Inflammatory macrophage treated with lipopolysaccharide for 1 hour (primary cell): ENCODE measurements around the gene NOXO1.
A peak's percentile ranks its signal among the peaks of the same experiment; 100 is the strongest.

Source experiments
- DNase-seq, 2 donors: peaks; one replicate each; pipeline ENCODE4 v3.0.0-alpha.2; 2020 to 2022

Gene NOXO1

GRCh38 chr16:1997494-1998359, 16.5 kb upstream of the NOXO1 start:
- no peak for DNase-seq

DNA sequence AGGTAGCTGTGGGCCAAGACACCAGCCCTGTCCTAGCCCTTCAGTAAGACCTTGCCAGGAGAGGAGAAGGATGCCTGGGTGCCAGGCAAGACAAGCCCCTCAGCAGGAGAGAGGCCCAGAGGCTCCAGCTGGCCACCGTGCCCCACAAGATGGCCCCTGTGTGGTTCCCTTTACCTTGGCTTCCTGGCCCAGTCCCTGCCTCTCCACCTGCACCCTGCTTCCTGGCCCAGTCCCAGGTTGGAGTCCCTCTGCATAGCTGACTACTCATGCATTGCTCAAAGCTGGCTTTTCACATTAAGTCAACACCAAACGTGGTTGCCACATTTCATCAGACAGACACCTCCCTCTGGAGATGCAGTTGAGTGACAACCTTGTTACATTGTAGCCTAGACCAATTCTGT, 12.5 kb upstream of the NOXO1 start:
- DNase-seq = peak; percentile 54 to 65

GRCh38 chr16:1992704-1993317, 11.5 kb upstream of the NOXO1 start:
- no peak for DNase-seq

DNA sequence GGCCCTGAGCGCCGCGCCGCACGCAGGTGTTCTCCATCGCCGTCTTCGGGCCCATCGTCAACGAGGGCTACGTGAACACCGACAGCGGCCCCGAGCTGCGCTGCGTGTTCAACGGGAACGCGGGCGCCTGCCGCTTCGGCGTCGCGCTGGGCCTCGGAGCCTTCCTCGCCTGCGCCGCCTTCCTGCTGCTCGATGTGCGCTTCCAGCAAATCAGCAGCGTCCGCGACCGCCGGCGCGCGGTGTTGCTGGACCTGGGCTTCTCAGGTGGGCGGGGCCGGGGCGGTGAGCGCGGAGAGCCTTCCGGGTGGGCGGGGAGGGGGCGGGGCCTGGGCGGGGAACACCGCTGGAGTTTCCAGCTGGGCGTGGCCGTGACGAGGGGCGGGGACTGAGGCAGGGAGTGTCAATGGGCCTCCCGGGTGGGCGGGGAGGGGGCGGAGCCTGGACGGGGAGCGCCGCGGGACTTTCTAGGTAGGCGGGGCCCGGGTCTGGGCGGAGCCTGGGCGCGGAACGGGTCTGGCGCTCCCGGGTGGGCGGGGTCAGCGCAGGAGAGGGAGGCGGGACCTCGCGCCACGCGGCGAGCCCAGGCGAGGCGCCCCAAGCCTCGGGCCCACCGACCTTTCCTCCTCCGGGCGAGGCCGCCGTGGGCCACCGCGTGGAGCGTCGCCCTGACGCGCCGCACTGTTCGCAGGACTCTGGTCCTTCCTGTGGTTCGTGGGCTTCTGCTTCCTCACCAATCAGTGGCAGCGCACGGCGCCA, 10.9 kb upstream of the NOXO1 start:
- peak; percentile 93 to 99 for DNase-seq

DNA sequence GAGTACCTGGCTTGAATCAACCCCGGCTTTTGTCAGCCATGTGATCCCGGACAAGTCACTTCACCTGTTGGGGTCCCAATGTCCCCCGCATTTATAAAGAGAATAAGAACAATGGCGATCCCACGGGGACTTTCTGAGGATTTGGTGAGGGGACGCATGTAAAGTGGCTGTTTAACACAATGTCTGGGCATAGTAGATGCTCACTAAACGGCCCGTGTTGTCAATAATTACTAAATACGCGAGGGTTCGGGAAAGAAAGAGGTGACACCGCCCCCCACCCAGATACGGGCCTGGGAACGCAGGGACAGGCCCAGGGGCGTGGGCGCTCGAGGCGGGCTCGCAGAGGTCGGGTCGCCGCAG, 10.3 kb upstream of the NOXO1 start:
- no peak for DNase-seq

GRCh38 chr16:1991135-1991551, 9.9 kb upstream of the NOXO1 start:
- DNase-seq = peak in 1 of 2 donors; percentile 14

DNA sequence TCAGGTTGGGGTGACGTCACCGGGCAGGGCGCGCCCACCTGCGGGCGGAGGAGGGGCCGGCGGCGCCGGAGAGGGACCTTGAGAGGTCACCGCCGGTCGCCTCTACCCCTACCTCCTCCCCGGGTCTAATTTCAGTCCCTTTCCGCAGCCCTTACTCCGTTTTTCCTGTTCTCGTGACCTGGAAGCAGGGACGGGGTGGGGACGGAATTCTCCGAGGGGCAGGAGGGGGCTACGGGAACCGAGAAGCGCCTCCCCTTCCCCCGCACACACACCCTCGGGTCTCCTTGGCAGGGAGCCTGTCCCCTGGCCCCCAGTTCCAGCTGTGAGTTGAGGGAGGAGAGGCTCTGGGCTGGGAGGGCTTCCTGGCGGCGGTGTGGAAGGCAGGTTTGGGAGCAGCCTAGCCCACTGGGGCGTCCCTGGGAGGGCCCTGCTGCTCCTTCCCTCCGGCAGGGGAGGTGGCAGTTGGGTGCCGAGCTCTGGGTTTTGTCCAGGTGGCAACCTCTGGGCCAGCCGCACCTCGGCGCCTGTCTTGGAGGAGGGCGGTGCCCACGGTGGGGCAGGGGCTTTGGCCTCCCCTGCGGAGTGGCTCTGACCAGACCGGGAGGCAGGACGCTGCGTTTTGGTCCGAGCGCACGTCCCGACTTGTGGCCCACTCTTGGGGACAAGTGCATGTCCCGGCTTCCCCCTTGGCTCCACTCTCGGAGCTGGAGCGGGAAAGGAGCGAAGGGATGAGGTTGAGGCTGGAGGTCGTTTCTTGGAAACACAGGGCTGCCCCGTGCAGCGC, 9.3 kb upstream of the NOXO1 start:
- no peak for DNase-seq

DNA sequence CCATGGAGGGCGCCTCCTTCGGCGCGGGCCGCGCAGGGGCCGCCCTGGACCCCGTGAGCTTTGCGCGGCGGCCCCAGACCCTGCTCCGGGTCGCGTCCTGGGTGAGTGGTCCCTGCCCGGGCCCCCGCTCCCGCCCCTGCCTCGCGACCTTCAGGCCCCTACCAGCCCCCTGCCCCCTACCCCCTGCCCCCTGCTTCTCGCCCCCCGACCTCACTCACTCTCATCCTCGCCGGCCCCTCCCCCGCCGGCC, 8.8 kb upstream of the NOXO1 start:
- DNase-seq = no peak

DNA sequence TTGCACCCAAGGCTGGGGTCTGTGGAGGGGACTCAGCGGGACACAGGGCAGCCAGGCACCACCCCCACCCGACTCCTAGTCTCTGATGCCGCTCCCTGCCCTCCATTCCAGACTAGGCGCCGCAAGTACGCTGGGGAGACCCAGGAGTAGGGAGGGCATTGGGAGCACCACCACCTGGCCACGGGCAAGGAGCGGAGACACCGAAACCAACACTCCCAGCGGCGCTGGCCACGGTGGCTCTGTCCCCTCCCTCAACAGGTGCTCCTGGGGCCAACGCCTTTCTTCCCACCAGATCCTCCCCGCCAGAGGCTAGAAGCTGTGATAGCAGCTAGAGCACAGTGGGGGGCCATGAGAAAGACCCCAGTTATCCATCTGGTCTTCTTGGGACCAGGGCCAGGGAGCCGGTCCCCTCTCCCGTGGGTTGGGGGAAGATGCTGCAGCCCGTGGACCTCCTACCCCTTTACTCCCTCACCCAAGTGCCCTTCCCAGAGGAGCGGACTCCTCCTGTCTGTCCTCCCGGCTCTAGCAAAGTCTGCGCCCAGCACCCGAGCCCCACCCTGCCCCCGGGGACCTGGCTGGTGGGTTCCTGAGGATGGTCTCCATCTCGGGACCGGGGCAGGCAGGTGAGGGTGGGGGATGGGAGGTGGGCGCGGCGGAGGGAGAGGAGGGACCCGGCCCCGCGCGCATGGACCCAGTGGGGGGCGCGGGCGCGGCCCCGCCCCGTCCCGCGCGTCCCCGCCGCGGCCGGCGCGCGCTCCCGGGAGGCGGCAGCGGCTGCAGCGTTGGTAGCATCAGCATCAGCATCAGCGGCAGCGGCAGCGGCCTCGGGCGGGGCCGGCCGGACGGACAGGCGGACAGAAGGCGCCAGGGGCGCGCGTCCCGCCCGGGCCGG, 8.2 kb upstream of the NOXO1 start, which contains the start of gene SYNGR3:
Gene SYNGR3, plus strand, starts transcription at position 762 of the 892 bp plus-strand sequence. CDS start 133 bp downstream, outside the sequence.
- no peak for DNase-seq

DNA sequence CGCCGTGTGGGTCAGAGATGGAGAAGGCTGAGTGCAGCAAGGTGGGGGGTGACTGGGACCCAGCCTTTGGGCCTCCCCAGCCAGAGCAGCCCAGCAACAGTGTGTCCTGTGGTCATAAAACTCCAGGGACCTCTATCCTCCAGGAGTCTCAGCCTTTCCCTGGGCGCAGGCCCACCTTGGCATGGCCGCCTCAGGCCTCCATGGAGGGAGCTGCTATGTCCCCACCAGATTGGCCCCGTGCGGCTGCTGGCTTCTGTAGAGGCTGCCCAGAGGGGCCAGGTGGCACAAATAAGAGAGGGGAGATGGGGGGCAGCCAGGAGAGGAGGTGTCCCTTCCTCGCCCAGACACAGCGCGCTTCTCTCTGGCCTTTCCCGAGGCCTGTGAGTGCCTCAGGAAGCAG, 5.9 kb upstream of the NOXO1 start:
- no peak for DNase-seq

- no peak for DNase-seq
These were observed 4.3 kb upstream of the NOXO1 start for GRCh38 chr16:1985466-1986150.

DNA sequence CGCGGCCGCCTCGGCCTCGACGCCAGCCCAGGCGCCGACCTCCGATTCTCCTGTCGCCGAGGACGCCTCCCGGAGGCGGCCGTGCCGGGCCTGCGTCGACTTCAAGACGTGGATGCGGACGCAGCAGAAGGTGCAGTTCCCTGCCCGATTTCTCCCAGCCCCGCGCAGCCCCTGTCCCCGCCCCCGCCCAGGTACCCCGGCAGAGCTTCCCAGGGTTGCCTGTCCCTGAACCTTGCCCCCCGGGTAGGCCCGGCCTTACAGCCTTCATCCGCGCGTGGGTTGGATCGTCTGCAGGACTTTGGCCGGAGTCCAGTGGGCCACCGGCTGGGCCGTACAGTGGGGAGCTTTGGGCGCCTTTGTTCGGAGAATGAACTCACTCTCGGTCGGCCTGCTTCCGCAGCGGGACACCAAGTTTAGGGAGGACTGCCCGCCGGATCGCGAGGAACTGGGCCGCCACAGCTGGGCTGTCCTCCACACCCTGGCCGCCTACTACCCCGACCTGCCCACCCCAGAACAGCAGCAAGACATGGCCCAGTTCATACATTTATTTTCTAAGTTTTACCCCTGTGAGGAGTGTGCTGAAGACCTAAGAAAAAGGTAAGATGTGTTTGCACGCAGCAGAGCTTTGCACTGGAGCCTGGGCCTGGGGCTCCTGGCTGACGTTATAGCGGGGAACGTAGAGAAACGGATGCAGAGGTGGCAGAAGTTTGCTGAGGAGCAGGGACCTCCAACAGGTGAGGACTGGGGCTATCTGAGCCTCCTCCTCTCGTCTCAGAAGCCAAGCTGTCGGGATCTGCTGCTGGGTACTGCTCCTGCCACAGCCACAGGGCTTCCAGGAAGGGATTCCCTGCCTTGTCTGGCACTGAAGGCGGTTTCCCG, 3.3 kb upstream of the NOXO1 start:
- DNase-seq = no peak

GRCh38 chr16:1983544-1984346, 2.5 kb upstream of the NOXO1 start, which contains the start of gene GFER:
TSS of gene GFER (plus strand) at chr16:1984193. CDS start at chr16:1984219, 26 bp downstream.
- peak; percentile 89 for DNase-seq

- DNase-seq = no peak
These were observed 1.8 kb upstream of the NOXO1 start for GRCh38 chr16:1982991-1983543.

GRCh38 chr16:1982013-1982433, 754 bp upstream of the NOXO1 start:
- no peak for DNase-seq

DNA sequence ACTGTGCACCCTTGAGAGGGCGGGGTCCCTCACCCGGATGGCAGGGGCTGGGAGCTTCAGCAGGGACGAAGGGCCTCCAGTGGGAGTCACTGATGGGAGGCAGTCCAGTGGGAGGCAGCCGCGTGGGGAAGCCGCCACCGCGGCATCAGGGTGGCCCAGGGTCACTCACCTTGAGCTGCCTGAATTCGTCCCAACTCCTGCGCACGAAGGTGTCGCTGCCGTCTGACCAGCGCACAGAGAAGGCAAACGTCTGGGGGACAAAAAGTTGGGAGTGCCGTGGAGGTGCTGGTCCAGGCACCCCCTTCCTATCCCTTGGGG, 540 bp downstream of the NOXO1 start:
- no peak for DNase-seq

DNA sequence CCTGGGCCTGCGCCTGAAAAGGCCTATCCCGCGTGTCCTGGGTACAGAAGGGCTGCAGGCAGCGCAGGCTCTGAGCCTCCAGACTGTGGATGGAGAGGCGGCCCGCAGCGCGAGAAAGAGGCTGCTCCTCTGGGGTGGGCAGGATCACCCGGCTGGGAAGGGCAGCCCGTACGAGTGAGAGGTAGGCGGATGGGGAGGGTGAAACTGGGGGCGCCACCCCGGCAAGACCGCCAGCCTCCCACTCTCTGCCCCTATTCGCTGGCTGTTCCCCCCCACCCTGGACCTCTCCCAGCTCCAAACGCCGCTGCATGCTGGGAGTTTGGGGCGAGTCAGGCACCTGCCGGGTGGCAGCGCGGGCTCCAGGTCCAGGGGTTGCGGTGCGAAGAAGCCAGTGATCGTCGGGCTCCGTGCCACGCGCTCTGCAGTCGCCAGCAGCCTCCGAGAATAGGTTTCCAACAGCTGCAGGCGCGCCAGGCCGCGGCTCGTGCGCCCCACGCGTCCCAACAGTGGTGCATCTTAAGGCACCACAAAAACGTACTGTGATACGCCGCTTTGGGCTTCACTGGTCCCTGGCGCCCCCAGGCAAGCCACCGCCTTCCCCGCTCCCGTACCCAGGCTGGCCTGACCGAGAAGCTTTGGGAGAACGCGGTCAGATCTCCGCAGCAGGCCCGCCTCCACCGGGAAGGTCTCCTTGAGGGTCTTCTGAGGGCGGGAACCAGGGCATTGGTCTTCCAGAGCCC, 1.1 kb downstream of the NOXO1 start:
- no peak for DNase-seq

- DNase-seq = no peak
These were observed 1.8 kb downstream of the NOXO1 start for GRCh38 chr16:1979271-1980029.
